ENCODE data around the gene ZNF513. TPM values are rescaled to one million over a fixed set of nuclear protein-coding genes. Genes with fewer than 3 reads are reported as not detected.
"Not testable (repeated sequence)": the region's sequence is repeated elsewhere in the genome, so short reads cannot be mapped to it uniquely, and the experiment has no call there.

Gene ZNF513
- total RNA-seq, 2 donors from 2014 or later, result 15.6 to 15.7 TPM

- intact Hi-C loops (cut with DNase I), result no loop called here
- DNase-seq (ENCODE audit: low spot score), result no peak
These were observed 16.6 kb downstream of the ZNF513 start for GRCh38 chr2:27363933-27364332.

- DNase-seq (ENCODE audit: low spot score), result no peak
- intact Hi-C loops (cut with DNase I), result no loop called here
These were observed 17.7 kb downstream of the ZNF513 start for GRCh38 chr2:27362678-27363420.

GRCh38 chr2:27356382-27357181, 24.0 kb downstream of the ZNF513 start, which contains the start of gene GTF3C2:
GTF3C2 (minus strand) TSS chr2:27356764; CDS start chr2:27343554, 13,210 bp downstream.
- intact Hi-C loops (cut with DNase I), result no loop called here
- DNase-seq (ENCODE audit: low spot score), result peak; percentile 98

GRCh38 chr2:27356056-27356381, 24.5 kb downstream of the ZNF513 start:
- intact Hi-C loops (cut with DNase I), result no loop called here
- DNase-seq (ENCODE audit: low spot score), result peak; percentile 83

- DNase-seq (ENCODE audit: low spot score), result no peak
- intact Hi-C loops (cut with DNase I), result no loop called here
These were observed 26.0 kb downstream of the ZNF513 start for GRCh38 chr2:27354597-27354927.

GRCh38 chr2:27353762-27354596, 26.6 kb downstream of the ZNF513 start:
- DNase-seq (ENCODE audit: low spot score), result no peak
- intact Hi-C loops (cut with DNase I), result no loop called here

GRCh38 chr2:27353386-27353761, 27.2 kb downstream of the ZNF513 start:
- not testable (repeated sequence) for DNase-seq (ENCODE audit: low spot score)

GRCh38 chr2:27351802-27352598, 28.5 kb downstream of the ZNF513 start:
- intact Hi-C loops (cut with DNase I), result no loop called here
- no peak for DNase-seq (ENCODE audit: low spot score)

More at GRCh38 chr2:27353386-27353761, 27.2 kb downstream of the ZNF513 start:
- intact Hi-C loops (cut with DNase I), result not testable (repeated sequence)

GRCh38 chr2:27350106-27350693, 30.3 kb downstream of the ZNF513 start:
- DNase-seq (ENCODE audit: low spot score), result no peak
- intact Hi-C loops (cut with DNase I), result no loop called here

GRCh38 chr2:27347641-27348040, 32.9 kb downstream of the ZNF513 start:
- no peak for DNase-seq (ENCODE audit: low spot score)
- intact Hi-C loops (cut with DNase I), result no loop called here

- DNase-seq (ENCODE audit: low spot score), result peak; percentile 62
- intact Hi-C loops (cut with DNase I), result no loop called here
These were observed 44.4 kb downstream of the ZNF513 start for GRCh38 chr2:27336173-27336572.

GRCh38 chr2:27335311-27335710, 45.2 kb downstream of the ZNF513 start:
- DNase-seq (ENCODE audit: low spot score), result peak; percentile 25
- intact Hi-C loops (cut with DNase I), result no loop called here

Other genes starting within 250 kb of the ZNF513 start
- gene PREB, start 246.1 kb downstream of the ZNF513 start, total RNA-seq, result 10 to 100 TPM; 90.7 to 92.3 TPM
- gene PRR30, start 241.3 kb downstream of the ZNF513 start, total RNA-seq, result not detected
- gene TCF23, start 231.7 kb downstream of the ZNF513 start, total RNA-seq, result 10 to 100 TPM in 1 of 2 donors, 1 to 10 TPM in 1; 5.0 to 10.7 TPM
- 100 to 1,000 TPM in 1 of 2 donors, 10 to 100 TPM in 1; 76.1 to 116 TPM for gene ATRAID, start 168.7 kb downstream of the ZNF513 start, total RNA-seq
- gene SLC5A6, start 168.5 kb downstream of the ZNF513 start, total RNA-seq, result 10 to 100 TPM; 15.3 to 16.8 TPM
- 10 to 100 TPM; 20.1 to 27.4 TPM for gene CAD, start 163.4 kb downstream of the ZNF513 start, total RNA-seq
- gene SLC30A3, start 117.7 kb downstream of the ZNF513 start, total RNA-seq, result 1 to 10 TPM in 1 of 2 donors, under 1 TPM in 1; 0.24 to 1.4 TPM
- gene DNAJC5G, start 105.3 kb downstream of the ZNF513 start, total RNA-seq, result 1 to 10 TPM in 1 of 2 donors, under 1 TPM in 1; 0.19 to 1.0 TPM
- gene TRIM54, start 98.3 kb downstream of the ZNF513 start, total RNA-seq, result under 1 TPM; 0.32 to 0.52 TPM
- 1 to 10 TPM in 1 of 2 donors, under 1 TPM in 1; 0.95 to 1.2 TPM for gene UCN, start 72.3 kb downstream of the ZNF513 start, total RNA-seq
- 10 to 100 TPM; 59.3 to 69.0 TPM for gene MPV17, start 57.6 kb downstream of the ZNF513 start, total RNA-seq
- 10 to 100 TPM; 36.9 to 41.3 TPM for gene GTF3C2, start 24.0 kb downstream of the ZNF513 start, total RNA-seq
- 10 to 100 TPM; 30.1 to 36.2 TPM for gene EIF2B4, start 10.4 kb downstream of the ZNF513 start, total RNA-seq
- gene SNX17, start 10.1 kb downstream of the ZNF513 start, total RNA-seq, result 10 to 100 TPM; 76.4 to 85.3 TPM
- gene PPM1G, start 28.9 kb upstream of the ZNF513 start, total RNA-seq, result 10 to 100 TPM; 38.8 to 41.6 TPM
- gene NRBP1, start 47.9 kb upstream of the ZNF513 start, total RNA-seq, result 10 to 100 TPM; 72.9 to 88.1 TPM
- 1 to 10 TPM in 1 of 2 donors, under 1 TPM in 1; 0.46 to 1.4 TPM for gene KRTCAP3, start 61.6 kb upstream of the ZNF513 start, total RNA-seq
- 10 to 100 TPM; 15.8 to 23.4 TPM for gene IFT172, start 109.0 kb upstream of the ZNF513 start, total RNA-seq
- gene FNDC4, start 114.5 kb upstream of the ZNF513 start, total RNA-seq, result 10 to 100 TPM; 11.7 to 22.1 TPM
- 1 to 10 TPM in 1 of 2 donors, under 1 TPM in 1; 0.65 to 2.9 TPM for gene GCKR, start 116.1 kb upstream of the ZNF513 start, total RNA-seq
- gene ZNF512, start 202.3 kb upstream of the ZNF513 start, total RNA-seq, result 10 to 100 TPM; 25.2 to 27.4 TPM
- 1 to 10 TPM; 3.3 to 4.3 TPM for gene CCDC121, start 248.3 kb upstream of the ZNF513 start, total RNA-seq
- 10 to 100 TPM; 17.9 to 18.3 TPM for gene GPN1, start 248.3 kb upstream of the ZNF513 start, total RNA-seq